ENCODE results near the gene TRAPPC2L.

Gene TRAPPC2L

DNA sequence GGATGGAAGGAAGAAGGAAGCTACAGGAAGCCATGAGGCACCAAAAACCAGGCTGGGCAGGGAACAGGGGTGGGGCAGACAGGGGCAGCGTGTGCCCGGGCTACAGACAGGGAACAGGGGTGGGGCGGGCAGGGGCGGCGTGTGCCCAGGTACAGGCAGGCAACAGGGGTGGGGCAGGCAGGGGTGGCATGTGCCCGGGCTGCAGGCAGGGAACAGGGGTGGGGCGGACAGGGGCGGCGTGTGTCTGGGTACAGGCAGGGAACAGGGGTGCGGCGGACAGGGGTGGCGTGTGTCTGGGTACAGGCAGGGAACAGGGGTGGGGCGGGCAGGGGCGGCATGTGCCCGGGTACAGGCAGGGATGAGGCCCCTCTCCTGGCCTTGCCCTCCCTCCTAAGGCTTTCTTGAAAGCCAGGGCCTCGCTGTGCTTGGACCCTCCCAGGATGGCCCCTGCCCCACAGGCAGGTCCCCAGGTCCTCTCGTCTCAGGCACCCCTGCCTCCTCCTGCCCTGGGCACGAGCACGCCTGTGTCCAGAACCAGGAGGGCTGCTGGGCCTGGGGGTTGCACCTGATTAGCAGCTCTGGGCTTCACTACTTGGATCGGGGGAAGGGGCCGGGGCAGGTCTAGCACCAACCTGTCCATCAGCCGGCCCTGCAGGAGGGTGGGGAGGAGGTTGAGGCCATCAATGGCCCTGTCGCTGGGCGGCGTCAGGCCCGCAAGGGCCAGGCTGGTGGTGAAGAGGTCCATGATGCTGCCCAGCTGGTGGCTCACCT, 30.7 kb upstream of the TRAPPC2L start:
- Histone ChIP-seq H3K36me3 (peaks cover 20 to 94% (median 50%) of the 10 kb centered on the region in 3 donors), H3K27me3 (no peaks in the 10 kb centered on the region), H3K27ac (no peak overlapping the region), H3K9me3 (no peaks in the 10 kb centered on the region), H3K4me1 (no peaks in the 10 kb centered on the region), H3K4me3 (no peak overlapping the region)
- intact Hi-C loops (cut with DNase I; ENCODE audit: low total_unique reads), result no loop called here
- TF ChIP-seq CTCF (IDR thresholded peaks at IDR 0.05), result no peak
- no peak for DNase-seq

DNA sequence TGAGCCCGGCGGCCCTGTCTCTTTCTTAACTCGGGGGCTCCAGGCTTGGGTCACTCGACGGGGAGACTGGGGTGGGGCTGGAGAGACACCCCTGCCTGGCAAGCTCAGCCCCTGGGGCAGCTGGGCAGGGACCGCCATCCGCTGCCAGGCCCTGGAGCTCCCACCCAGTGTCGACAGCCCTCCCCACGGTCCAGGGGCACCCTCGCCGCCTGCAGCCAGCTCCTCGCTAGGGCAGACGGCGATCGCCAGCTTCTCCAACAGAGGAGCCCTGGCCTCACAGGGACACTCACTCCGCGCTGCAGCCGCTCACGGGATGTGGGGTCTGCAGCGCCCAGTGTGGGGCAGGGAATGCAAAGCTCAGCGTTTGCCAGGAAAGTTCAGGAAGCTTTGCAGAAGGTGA, 29.2 kb upstream of the TRAPPC2L start:
- no peaks in the 10 kb centered on the region for H3K9me3 ChIP-seq
- no peak overlapping the region for H3K4me3 ChIP-seq
- no peak for TF ChIP-seq CTCF (IDR thresholded peaks at IDR 0.05)
- H3K4me1 ChIP-seq, result no peaks in the 10 kb centered on the region
- peaks cover 9 to 85% (median 35%) of the 10 kb centered on the region in 3 donors for H3K36me3 ChIP-seq
- intact Hi-C loops (cut with DNase I; ENCODE audit: low total_unique reads), result no loop called here
- DNase-seq, result no peak
- H3K27ac ChIP-seq, result no peak overlapping the region
- H3K27me3 ChIP-seq, result no peaks in the 10 kb centered on the region

DNA sequence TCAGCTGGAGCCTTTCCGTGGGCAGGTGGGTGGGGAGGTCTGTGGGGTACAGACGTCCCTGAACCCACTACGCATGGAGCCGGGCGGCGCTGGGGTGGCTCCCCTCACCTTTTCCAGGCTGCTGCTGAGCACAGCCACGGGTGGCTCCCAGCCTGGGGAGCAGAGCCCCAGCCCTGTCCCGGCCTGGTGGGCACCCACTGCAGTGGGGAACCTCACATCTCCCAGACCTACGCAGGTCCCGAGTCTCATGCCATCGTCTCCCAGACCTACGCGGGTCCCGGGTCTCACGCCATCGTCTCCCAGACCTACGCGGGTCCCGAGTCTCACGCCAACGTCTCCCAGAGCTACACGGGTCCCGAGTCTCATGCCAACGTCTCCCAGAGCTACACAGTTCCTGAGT, 28.2 kb upstream of the TRAPPC2L start:
- Histone ChIP-seq H3K27me3 (no peaks in the 10 kb centered on the region), H3K36me3 (peaks cover 7 to 77% (median 31%) of the 10 kb centered on the region in 3 donors), H3K27ac (no peak overlapping the region), H3K4me1 (no peaks in the 10 kb centered on the region), H3K4me3 (no peak overlapping the region), H3K9me3 (no peaks in the 10 kb centered on the region)
- intact Hi-C loops (cut with DNase I; ENCODE audit: low total_unique reads), result no loop called here
- no peak for TF ChIP-seq CTCF (IDR thresholded peaks at IDR 0.05)
- no peak for DNase-seq

- DNase-seq, result no peak
- intact Hi-C loops (cut with DNase I; ENCODE audit: low total_unique reads), result no loop called here
- peaks cover 10 to 73% (median 37%) of the 10 kb centered on the region in 3 donors for H3K36me3 ChIP-seq
These were observed 26.7 kb upstream of the TRAPPC2L start for GRCh38 chr16:88830258-88830657.

GRCh38 chr16:88830783-88831182, 26.1 kb upstream of the TRAPPC2L start:
- H3K4me1 ChIP-seq, result no peaks in the 10 kb centered on the region
- DNase-seq, result no peak
- H3K27me3 ChIP-seq, result no peaks in the 10 kb centered on the region
- H3K9me3 ChIP-seq, result no peaks in the 10 kb centered on the region
- intact Hi-C loops (cut with DNase I; ENCODE audit: low total_unique reads), result no loop called here
- TF ChIP-seq CTCF (IDR thresholded peaks at IDR 0.05), result no peak
- H3K36me3 ChIP-seq, result peaks cover 14 to 74% (median 42%) of the 10 kb centered on the region in 3 donors
- no peak overlapping the region for H3K27ac ChIP-seq
- H3K4me3 ChIP-seq, result no peak overlapping the region

More at GRCh38 chr16:88830258-88830657, 26.7 kb upstream of the TRAPPC2L start:
- H3K4me1 ChIP-seq, result no peaks in the 10 kb centered on the region
- H3K27me3 ChIP-seq, result no peaks in the 10 kb centered on the region
- H3K4me3 ChIP-seq, result no peak overlapping the region
- H3K27ac ChIP-seq, result no peak overlapping the region
- no peaks in the 10 kb centered on the region for H3K9me3 ChIP-seq
- TF ChIP-seq CTCF (IDR thresholded peaks at IDR 0.05), result no peak
